HL-60 (cell line): ENCODE data around the gene ANO6.
"Not testable (repeated sequence)": the region's sequence is repeated elsewhere in the genome, so short reads cannot be mapped to it uniquely, and the experiment has no call there.

Experiments used
- DNase-seq, 2 experiments: peaks; one replicate each; pipeline ENCODE4 v3.0.0-alpha.2; 2010 to 2020; ENCODE audit warnings: low read depth in 1 of 2, low spot score in 1 of 2
- H3K27ac ChIP-seq: fragments of 250-450 bp; sonication (Bioruptor Pico); replicated peaks from 2 replicates; pipeline ENCODE4 v1.5.1; 2020; ENCODE audit warnings: mild to moderate bottlenecking, moderate library complexity
- H3K27me3 ChIP-seq: fragments of 250-450 bp; sonication (Bioruptor Pico); 2 replicates; pipeline ENCODE4 v1.5.1; 2021; ENCODE audit warnings: mild to moderate bottlenecking, moderate library complexity; ENCODE audit not compliant: insufficient read depth, poor library complexity, severe bottlenecking
- H3K4me3 ChIP-seq: replicated peaks from 2 replicates; pipeline ENCODE4 v1.5.1; 2011; ENCODE audit warnings: mild to moderate bottlenecking, control low read depth, low read length; ENCODE audit not compliant: insufficient read depth
- CTCF ChIP-seq: IDR thresholded peaks from one replicate; pipeline ENCODE4 v1.5.1; 2011; ENCODE audit warnings: low read length, control low read depth, inconsistent platforms; ENCODE audit not compliant: insufficient read depth
- GABPA ChIP-seq: IDR thresholded peaks from 2 replicates; pipeline ENCODE4 v1.6.1; 2012; ENCODE audit warnings: low read depth
- POLR2AphosphoS5 ChIP-seq: IDR thresholded peaks from 2 replicates; pipeline ENCODE4 v1.6.1; 2012; ENCODE audit warnings: low read depth
- SPI1 ChIP-seq: IDR thresholded peaks from 2 replicates; pipeline ENCODE4 v1.6.1; 2012; ENCODE audit warnings: low read depth, mild to moderate bottlenecking, borderline replicate concordance
- TF ChIP-seq, protein P1 (sequence below): IDR thresholded peaks from 2 replicates; pipeline ENCODE4 v1.6.1; 2012; ENCODE audit warnings: low read depth; ENCODE audit not compliant: insufficient replicate concordance

Gene ANO6

DNA sequence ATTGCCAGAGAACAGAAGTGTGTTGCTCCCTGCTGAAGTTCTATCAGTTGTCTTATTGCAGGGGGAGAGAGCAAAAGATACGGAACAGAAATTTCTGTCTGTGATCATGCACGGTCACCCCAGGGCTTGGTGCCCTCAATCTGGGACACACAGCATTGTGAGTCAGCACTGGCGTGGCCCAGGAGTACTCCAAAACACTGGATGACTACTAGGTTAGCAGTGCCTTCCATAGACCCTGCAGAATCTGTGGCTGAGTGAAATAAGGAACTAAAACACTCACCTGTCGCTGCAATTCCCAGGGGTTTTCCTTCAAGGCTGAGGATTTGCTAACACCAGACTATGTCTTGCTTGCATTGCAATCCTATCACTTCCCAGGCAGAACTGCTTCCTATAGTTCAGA is 165.5 kb downstream of the ANO6 start:
- Histone ChIP-seq H3K27me3 (no peaks in the 10 kb centered on the region), H3K4me3 (no peak overlapping the region), H3K27ac (no peak overlapping the region)
- no peak for DNase-seq
- TF ChIP-seq CTCF = no peak
- no peak for TF ChIP-seq GABPA
- TF ChIP-seq, protein P1, sequence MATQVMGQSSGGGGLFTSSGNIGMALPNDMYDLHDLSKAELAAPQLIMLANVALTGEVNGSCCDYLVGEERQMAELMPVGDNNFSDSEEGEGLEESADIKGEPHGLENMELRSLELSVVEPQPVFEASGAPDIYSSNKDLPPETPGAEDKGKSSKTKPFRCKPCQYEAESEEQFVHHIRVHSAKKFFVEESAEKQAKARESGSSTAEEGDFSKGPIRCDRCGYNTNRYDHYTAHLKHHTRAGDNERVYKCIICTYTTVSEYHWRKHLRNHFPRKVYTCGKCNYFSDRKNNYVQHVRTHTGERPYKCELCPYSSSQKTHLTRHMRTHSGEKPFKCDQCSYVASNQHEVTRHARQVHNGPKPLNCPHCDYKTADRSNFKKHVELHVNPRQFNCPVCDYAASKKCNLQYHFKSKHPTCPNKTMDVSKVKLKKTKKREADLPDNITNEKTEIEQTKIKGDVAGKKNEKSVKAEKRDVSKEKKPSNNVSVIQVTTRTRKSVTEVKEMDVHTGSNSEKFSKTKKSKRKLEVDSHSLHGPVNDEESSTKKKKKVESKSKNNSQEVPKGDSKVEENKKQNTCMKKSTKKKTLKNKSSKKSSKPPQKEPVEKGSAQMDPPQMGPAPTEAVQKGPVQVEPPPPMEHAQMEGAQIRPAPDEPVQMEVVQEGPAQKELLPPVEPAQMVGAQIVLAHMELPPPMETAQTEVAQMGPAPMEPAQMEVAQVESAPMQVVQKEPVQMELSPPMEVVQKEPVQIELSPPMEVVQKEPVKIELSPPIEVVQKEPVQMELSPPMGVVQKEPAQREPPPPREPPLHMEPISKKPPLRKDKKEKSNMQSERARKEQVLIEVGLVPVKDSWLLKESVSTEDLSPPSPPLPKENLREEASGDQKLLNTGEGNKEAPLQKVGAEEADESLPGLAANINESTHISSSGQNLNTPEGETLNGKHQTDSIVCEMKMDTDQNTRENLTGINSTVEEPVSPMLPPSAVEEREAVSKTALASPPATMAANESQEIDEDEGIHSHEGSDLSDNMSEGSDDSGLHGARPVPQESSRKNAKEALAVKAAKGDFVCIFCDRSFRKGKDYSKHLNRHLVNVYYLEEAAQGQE = no peak
- no peak for TF ChIP-seq POLR2AphosphoS5
- no peak for TF ChIP-seq SPI1

GRCh38 chr12:45388545-45388944 is 172.7 kb downstream of the ANO6 start:
- Histone ChIP-seq H3K4me3 (no peak overlapping the region), H3K27me3 (no peaks in the 10 kb centered on the region), H3K27ac (no peak overlapping the region)
- DNase-seq = peak in 1 of 2 experiments; percentile 3
- TF ChIP-seq SPI1 = no peak
- TF ChIP-seq, protein P1 = no peak
- no peak for TF ChIP-seq CTCF
- no peak for TF ChIP-seq POLR2AphosphoS5
- TF ChIP-seq GABPA = no peak

DNA sequence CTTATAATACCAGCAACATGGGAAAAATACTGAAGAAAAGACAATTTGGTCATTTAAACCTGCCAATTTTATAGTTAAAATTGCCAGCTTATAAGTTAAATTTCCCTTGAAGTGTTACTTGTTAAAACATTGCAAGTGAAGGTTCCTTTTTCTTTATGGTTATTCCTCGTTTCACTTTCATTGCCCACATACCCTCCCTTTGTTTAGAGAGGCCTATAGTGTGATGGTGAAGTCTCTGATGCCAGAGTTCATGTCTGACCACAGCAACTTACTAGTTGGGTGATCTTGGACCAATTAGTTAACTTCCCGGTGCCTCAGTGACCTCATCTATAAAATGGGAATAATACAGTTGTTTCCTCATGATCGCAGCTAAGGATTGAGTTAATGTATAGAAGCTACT is 173.5 kb downstream of the ANO6 start:
- Histone ChIP-seq H3K27me3 (no peaks in the 10 kb centered on the region), H3K27ac (no peak overlapping the region), H3K4me3 (no peak overlapping the region)
- TF ChIP-seq, protein P1 = no peak
- TF ChIP-seq SPI1 (no peak), GABPA (no peak), CTCF (no peak), POLR2AphosphoS5 (no peak)
- DNase-seq = no peak

DNA sequence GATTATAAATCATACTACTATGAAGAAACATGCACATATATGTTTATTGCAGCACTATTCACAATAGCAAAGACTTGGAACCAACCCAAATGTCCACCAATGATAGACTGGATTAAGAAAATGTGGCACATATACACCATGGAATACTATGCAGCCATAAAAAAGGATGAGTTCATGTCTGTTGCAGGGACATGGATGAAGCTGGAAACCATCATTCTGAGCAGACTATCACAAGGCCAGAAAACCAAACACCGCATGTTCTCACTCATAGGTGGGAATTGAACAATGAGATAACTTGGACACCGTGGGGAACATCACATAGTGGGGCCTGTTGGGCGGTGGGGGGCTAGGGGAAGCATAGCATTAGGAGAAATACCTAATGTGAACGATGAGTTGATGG is 181.6 kb downstream of the ANO6 start:
- not testable (repeated sequence) for H3K27ac ChIP-seq, DNase-seq, H3K4me3 ChIP-seq, H3K27me3 ChIP-seq
